ENCODE measurements around the gene RHBDD2.

DNA sequence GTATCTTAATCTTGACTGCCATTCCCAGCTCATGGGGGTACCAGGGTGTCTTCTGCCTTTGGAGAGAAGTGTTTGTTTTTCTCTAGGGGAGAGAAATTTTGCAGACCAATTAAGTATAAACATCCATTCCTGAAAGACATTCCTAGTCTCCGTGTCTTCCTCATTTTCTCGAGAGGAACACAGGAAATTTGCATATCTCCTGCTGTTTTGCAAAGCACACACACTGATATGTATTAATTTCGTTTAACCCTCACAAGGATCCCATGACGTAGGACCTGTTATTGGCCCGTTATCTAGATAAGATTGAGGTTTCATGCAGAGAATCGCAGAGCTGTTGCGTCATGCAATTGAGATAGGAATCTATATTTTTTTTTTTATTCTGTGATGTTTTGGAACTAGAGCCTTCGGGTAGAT, 944 bp downstream of the RHBDD2 start:
- TF ChIP-seq POLR2A (IDR thresholded peaks at IDR 0.05; ENCODE audit: low read depth, low read length), result no peak
- TF ChIP-seq POLR2AphosphoS5 (IDR thresholded peaks at IDR 0.05; ENCODE audit: low read depth, low read length), result no peak
- TF ChIP-seq TAF1 (IDR thresholded peaks at IDR 0.05; ENCODE audit: borderline replicate concordance, low read depth, low read length), result no peak

Data from GM12892 (cell line).